WTC11 (cell line): Measurements from ENCODE around the gene CNNM3. TPM values are rescaled to one million over a fixed set of nuclear protein-coding genes. Genes with fewer than 3 reads are reported as not detected.

Experiments used
- ATAC-seq: fragments of 200-7000 bp; cut with Tn5 transposase; 2 replicates; pipeline ENCODE4 v1.10.0; 2021; ENCODE audit warnings: mild to moderate bottlenecking, moderate library complexity
- CTCF ChIA-PET: fragments of 300-600 bp; sonication (Branson Sonifier 250); formaldehyde crosslinking; loops from one replicate; lab custom pipeline; 2021; ENCODE audit warnings: antibody characterized with exemption; lab: Charles Lee
- POLR2A ChIA-PET: fragments of 350-600 bp; sonication (Branson Sonifier 250); formaldehyde crosslinking; loops from one replicate; lab custom pipeline; 2021; ENCODE audit warnings: antibody characterized with exemption; lab: Charles Lee
- DNase-seq: peaks from one replicate; pipeline ENCODE4 v3.0.0; 2021; ENCODE audit warnings: low spot score
- H3K27ac Mint-ChIP-seq: 2 replicates; pipeline ENCODE4 v1.8.0; 2021; ENCODE audit warnings: mixed read lengths
- H3K27me3 Mint-ChIP-seq: 2 replicates; pipeline ENCODE4 v1.8.0; 2021; ENCODE audit warnings: low read depth, mild to moderate bottlenecking, moderate library complexity, mixed read lengths
- H3K36me3 Mint-ChIP-seq: 2 replicates; pipeline ENCODE4 v1.8.0; 2021; ENCODE audit warnings: mixed read lengths
- H3K4me1 Mint-ChIP-seq: 2 replicates; pipeline ENCODE4 v1.8.0; 2022; ENCODE audit warnings: mixed read lengths
- H3K4me3 Mint-ChIP-seq: 2 replicates; pipeline ENCODE4 v1.8.0; 2021; ENCODE audit warnings: mild to moderate bottlenecking, moderate library complexity, mixed read lengths
- H3K9me3 Mint-ChIP-seq: 2 replicates; pipeline ENCODE4 v1.8.0; 2021; ENCODE audit warnings: mixed read lengths
- CBFB ChIP-seq: sonication (generic); formaldehyde crosslinking; IDR thresholded peaks from 2 replicates; pipeline ENCODE4 v1.8.1; 2022; ENCODE audit warnings: mild to moderate bottlenecking, low read depth, missing genetic modification reagents
- CREB1 ChIP-seq: sonication (generic); formaldehyde crosslinking; IDR thresholded peaks from 2 replicates; pipeline ENCODE4 v1.8.0; 2023; ENCODE audit warnings: mild to moderate bottlenecking, missing genetic modification reagents
- CREM ChIP-seq: sonication (generic); formaldehyde crosslinking; IDR thresholded peaks from 2 replicates; pipeline ENCODE4 v1.8.1; 2022; ENCODE audit warnings: mild to moderate bottlenecking, missing genetic modification reagents, moderate library complexity
- CTCF ChIP-seq: fragments of 200-600 bp; IDR thresholded peaks from 2 replicates; pipeline ENCODE4 v1.8.0; 2022; ENCODE audit warnings: antibody characterized with exemption
- FOXK1 ChIP-seq: sonication (generic); formaldehyde crosslinking; IDR thresholded peaks from 2 replicates; pipeline ENCODE4 v1.8.0; 2022; ENCODE audit warnings: mild to moderate bottlenecking, moderate library complexity, missing genetic modification reagents
- FOXP1 ChIP-seq: sonication (generic); formaldehyde crosslinking; IDR thresholded peaks from 2 replicates; pipeline ENCODE4 v1.8.0; 2022; ENCODE audit warnings: missing genetic modification reagents, mild to moderate bottlenecking, moderate library complexity, borderline replicate concordance
- GTF2I ChIP-seq: fragments of 250-450 bp; sonication (Bioruptor Pico); conservative IDR thresholded peaks from 2 replicates; pipeline ENCODE4 v1.4.0; 2021; ENCODE audit warnings: mild to moderate bottlenecking
- IRF2 ChIP-seq: sonication (generic); formaldehyde crosslinking; IDR thresholded peaks from 2 replicates; pipeline ENCODE4 v1.8.0; 2022; ENCODE audit warnings: low read depth, missing genetic modification reagents, borderline replicate concordance
- MYBL2 ChIP-seq: sonication (generic); formaldehyde crosslinking; IDR thresholded peaks from 2 replicates; pipeline ENCODE4 v1.8.1; 2023; ENCODE audit warnings: mild to moderate bottlenecking, moderate library complexity, missing genetic modification reagents
- NR2C2 ChIP-seq: sonication (generic); formaldehyde crosslinking; IDR thresholded peaks from 2 replicates; pipeline ENCODE4 v1.8.0; 2022; ENCODE audit warnings: mild to moderate bottlenecking, missing genetic modification reagents
- PRDM15 ChIP-seq: sonication (generic); formaldehyde crosslinking; IDR thresholded peaks from 2 replicates; pipeline ENCODE4 v1.8.0; 2022; ENCODE audit warnings: missing genetic modification reagents
- RORB ChIP-seq: fragments of 250-450 bp; sonication (Bioruptor Pico); IDR thresholded peaks from 2 replicates; pipeline ENCODE4 v1.9.0; 2021; ENCODE audit warnings: mild to moderate bottlenecking
- SMAD3 ChIP-seq: sonication (generic); formaldehyde crosslinking; IDR thresholded peaks from 2 replicates; pipeline ENCODE4 v1.8.0; 2022; ENCODE audit warnings: missing genetic modification reagents, mild to moderate bottlenecking, borderline replicate concordance
- SOX15 ChIP-seq: fragments of 250-450 bp; sonication (Bioruptor Pico); IDR thresholded peaks from 2 replicates; pipeline ENCODE4 v1.9.0; 2021; ENCODE audit warnings: mild to moderate bottlenecking
- SP1 ChIP-seq: sonication (generic); formaldehyde crosslinking; conservative IDR thresholded peaks from 2 replicates; pipeline ENCODE4 v1.8.1; 2022; ENCODE audit warnings: missing genetic modification reagents
- TEAD1 ChIP-seq: sonication (generic); formaldehyde crosslinking; IDR thresholded peaks from 2 replicates; pipeline ENCODE4 v1.8.0; 2022; ENCODE audit warnings: mild to moderate bottlenecking, missing genetic modification reagents
- USF2 ChIP-seq: sonication (generic); formaldehyde crosslinking; IDR thresholded peaks from 2 replicates; pipeline ENCODE4 v1.8.1; 2023; ENCODE audit warnings: mild to moderate bottlenecking, missing genetic modification reagents, moderate library complexity
- ZBTB21 ChIP-seq: sonication (generic); formaldehyde crosslinking; IDR thresholded peaks from 2 replicates; pipeline ENCODE4 v1.8.1; 2023; ENCODE audit warnings: mild to moderate bottlenecking, missing genetic modification reagents, borderline replicate concordance
- ZBTB43 ChIP-seq: sonication (generic); formaldehyde crosslinking; IDR thresholded peaks from 2 replicates; pipeline ENCODE4 v1.8.1; 2023; ENCODE audit warnings: mild to moderate bottlenecking, missing genetic modification reagents
- ZNF281 ChIP-seq: sonication (generic); formaldehyde crosslinking; IDR thresholded peaks from 2 replicates; pipeline ENCODE4 v1.8.0; 2023; ENCODE audit warnings: mild to moderate bottlenecking, missing genetic modification reagents
- ZNF416 ChIP-seq: fragments of 250-450 bp; sonication (Bioruptor Pico); IDR thresholded peaks from 2 replicates; pipeline ENCODE4 v1.9.0; 2021; ENCODE audit warnings: mild to moderate bottlenecking, inconsistent platforms
- ZNF671 ChIP-seq: fragments of 250-450 bp; sonication (Bioruptor Pico); IDR thresholded peaks from 2 replicates; pipeline ENCODE4 v1.8.0; 2021; ENCODE audit warnings: mild to moderate bottlenecking
- ZSCAN18 ChIP-seq: fragments of 250-450 bp; sonication (Bioruptor Pico); IDR thresholded peaks from 2 replicates; pipeline ENCODE4 v2.1.2; 2022; ENCODE audit warnings: mild to moderate bottlenecking, moderate library complexity
- total RNA-seq: library from RNA; stranded (reverse); gene quantifications from 3 replicates; pipeline ENCODE4 v1.2.3, GENCODE V29; 2021

The CNNM3 gene
- total RNA-seq, 1 experiment from 2014 or later: 34.9 TPM

- ATAC-seq (no peak), DNase-seq (no peak)
- CTCF ChIA-PET: interaction anchor here (0.9 kb wide), 1 partner anchor 12 kb away, joined by 3 read pairs; no protein-coding TSS in a partner anchor
- Mint-ChIP-seq H3K4me3 (no peak overlapping the region), H3K9me3 (no peaks in the 10 kb centered on the region), H3K4me1 (peaks cover 5% of the 10 kb centered on the region; the same call in 1 of the 2 replicates), H3K27me3 (no peaks in the 10 kb centered on the region), H3K36me3 (no peaks in the 10 kb centered on the region), H3K27ac (peak overlapping the region; percentile 9; the same call in 1 of the 2 replicates)
- POLR2A ChIA-PET: no interaction called here
- TF ChIP-seq ZNF416 (no peak), ZNF671 (CRISPR knock-in tag) (no peak), USF2 (CRISPR knock-in tag) (no peak), FOXK1 (CRISPR knock-in tag) (no peak), TEAD1 (CRISPR knock-in tag) (no peak), SOX15 (CRISPR knock-in tag) (no peak), CTCF (no peak)
These were observed 26.8 kb upstream of the CNNM3 start for GRCh38 chr2:96789245-96789617.

GRCh38 chr2:96792772-96793749 is 23.0 kb upstream of the CNNM3 start:
- CTCF ChIA-PET: interaction anchor here (0.5 to 1.2 kb wide), 3 partner anchors 8 to 45 kb away, joined by 3 to 7 read pairs (median 5); partner anchors contain the start of gene CNNM4
- DNase-seq (no peak), ATAC-seq (no peak)
- Mint-ChIP-seq H3K4me3 (no peak overlapping the region), H3K9me3 (no peaks in the 10 kb centered on the region), H3K27me3 (no peaks in the 10 kb centered on the region), H3K36me3 (no peaks in the 10 kb centered on the region), H3K27ac (peak overlapping the region; percentile 25; the same call in 1 of the 2 replicates), H3K4me1 (peaks cover 5% of the 10 kb centered on the region; the same call in 1 of the 2 replicates)
- POLR2A ChIA-PET: no interaction called here
- TF ChIP-seq ZNF281 (CRISPR knock-in tag): no peak
- no peak for TF ChIP-seq SMAD3 (CRISPR knock-in tag)
- TF ChIP-seq GTF2I (CRISPR knock-in tag): no peak
- no peak for TF ChIP-seq MYBL2 (CRISPR knock-in tag)
- no peak for TF ChIP-seq ZBTB43 (CRISPR knock-in tag)
- no peak for TF ChIP-seq CREM (CRISPR knock-in tag)
- TF ChIP-seq ZBTB21 (CRISPR knock-in tag): no peak
- no peak for TF ChIP-seq SP1
- no peak for TF ChIP-seq IRF2 (CRISPR knock-in tag)
- no peak for TF ChIP-seq NR2C2 (CRISPR knock-in tag)
- TF ChIP-seq ZSCAN18 (CRISPR knock-in tag): no peak
- TF ChIP-seq FOXP1: no peak
- TF ChIP-seq SOX15 (CRISPR knock-in tag): no peak
- TF ChIP-seq CREB1 (CRISPR knock-in tag): no peak
- no peak for TF ChIP-seq PRDM15
- no peak for TF ChIP-seq CBFB (CRISPR knock-in tag)
- TF ChIP-seq RORB (CRISPR knock-in tag): no peak
